ENCODE data around the gene ARGLU1. TPM values are rescaled to one million over a fixed set of nuclear protein-coding genes. Genes with fewer than 3 reads are reported as not detected.
A peak's percentile ranks its signal among the peaks of the same experiment; 100 is the strongest.

ARGLU1 gene
- total and polyA plus RNA-seq, 10 donors = 99.5 to 204 (median 135) TPM

GRCh38 chr13:106492588-106493475 lies 75.1 kb downstream of the ARGLU1 start:
- H3K9me3 ChIP-seq = no peaks in the 10 kb centered on the region
- TF ChIP-seq POLR2A (IDR thresholded peaks at IDR 0.05) = no peak
- peak in 1 of 3 donors; percentile 12 for TF ChIP-seq POLR2AphosphoS5 (IDR thresholded peaks at IDR 0.05)
- TF ChIP-seq CTCF (IDR thresholded peaks at IDR 0.05 in 8 of 11, conservative IDR thresholded peaks at IDR 0.05 in 3 of 11) = no peak
- no peak overlapping the region for H3K4me3 ChIP-seq
- DNase-seq = no peak
- H3K36me3 ChIP-seq = peaks cover 0 to 16% (median 4%) of the 10 kb centered on the region in 6 donors
- WGBS, 5 donors = 87 to 94% (median 89%) methylated on average over 45 to 54 of the region's 54 CpGs
- intact Hi-C loops (cut with DNase I; ENCODE audit: low total_unique reads) = no loop called here
- H3K4me1 ChIP-seq = peaks cover 0 to 57% (median 17%) of the 10 kb centered on the region in 6 donors
- peaks cover 0 to 71% (median 0%) of the 10 kb centered on the region in 7 donors for H3K27me3 ChIP-seq (replicated peaks in 1 of 7)
- no peak overlapping the region for H3K27ac ChIP-seq

- no peak for DNase-seq
- intact Hi-C loops (cut with DNase I; ENCODE audit: low total_unique reads) = no loop called here
- Histone ChIP-seq H3K36me3 (peaks cover 0 to 16% (median 4%) of the 10 kb centered on the region in 6 donors), H3K9me3 (no peaks in the 10 kb centered on the region), H3K27me3 (replicated peaks in 1 of 7) (peaks cover 0 to 77% (median 0%) of the 10 kb centered on the region in 7 donors), H3K27ac (no peak overlapping the region), H3K4me1 (peaks cover 0 to 52% (median 17%) of the 10 kb centered on the region in 6 donors), H3K4me3 (no peak overlapping the region)
- no peak for TF ChIP-seq POLR2AphosphoS5 (IDR thresholded peaks at IDR 0.05)
- no peak for TF ChIP-seq POLR2A (IDR thresholded peaks at IDR 0.05)
- TF ChIP-seq CTCF (IDR thresholded peaks at IDR 0.05 in 8 of 11, conservative IDR thresholded peaks at IDR 0.05 in 3 of 11) = no peak
- WGBS, 5 donors = 87 to 94% (median 88%) methylated on average over 14 of the region's 14 CpGs
These were observed 75.9 kb downstream of the ARGLU1 start for GRCh38 chr13:106491928-106492587.

Other genes starting within 250 kb of the ARGLU1 start
- gene EFNB2, start 32.5 kb downstream of the ARGLU1 start, total RNA-seq = 10 to 100 TPM; 12.4 to 22.9 (median 17.6) TPM
- gene EFNB2, start 32.5 kb downstream of the ARGLU1 start, polyA plus RNA-seq = 1 to 10 TPM; 2.9 to 7.1 (median 6.8) TPM